Inflammatory macrophage (primary cell): Measurements from ENCODE around the gene ENDOG.

Experiments
- DNase-seq, 2 donors: peaks; one replicate each; pipeline ENCODE4 v3.0.0-alpha.2; 2020 to 2022

ENDOG gene

DNA sequence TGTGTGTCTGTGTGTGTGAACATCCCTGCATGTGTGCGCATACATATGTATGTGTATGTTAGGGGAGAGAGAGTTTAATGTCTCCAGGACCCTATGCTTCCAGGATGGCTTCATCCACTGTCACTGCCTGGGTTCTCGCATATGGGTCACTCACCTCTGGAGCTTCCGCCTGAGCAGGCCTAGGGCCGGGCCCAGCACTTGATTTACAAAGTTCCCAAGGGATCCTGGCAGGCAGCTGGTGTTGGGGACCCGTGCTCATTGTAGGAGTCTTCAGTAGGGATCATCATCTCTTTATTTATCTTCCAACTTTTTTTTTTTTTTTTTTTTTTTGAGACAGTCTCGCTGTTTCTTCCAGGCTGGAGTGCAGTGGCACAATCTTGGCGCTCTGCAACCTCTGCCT, 18.2 kb upstream of the ENDOG start:
- DNase-seq, result no peak

DNA sequence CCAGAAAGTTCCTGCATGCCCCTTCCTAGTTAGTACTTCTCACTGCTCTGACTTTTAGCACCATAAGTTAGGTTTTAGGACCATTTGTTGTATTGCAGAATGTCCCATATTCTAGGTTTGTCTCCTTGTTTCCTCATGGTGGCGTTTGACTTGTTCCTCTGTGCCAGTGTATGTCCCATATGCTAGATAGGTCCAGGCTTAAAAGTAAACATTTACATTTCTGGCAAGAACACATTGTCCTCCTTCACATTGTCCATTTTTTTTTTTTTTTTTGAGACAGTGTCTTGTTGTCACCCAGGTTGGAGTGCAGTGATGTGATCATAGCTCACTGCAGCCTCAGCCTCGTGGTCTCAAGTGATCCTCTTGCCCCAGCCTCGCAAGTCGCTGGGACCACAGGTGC, 15.8 kb upstream of the ENDOG start:
- DNase-seq, result no peak

GRCh38 chr9:128805661-128806060, 12.6 kb upstream of the ENDOG start:
- no peak for DNase-seq

DNA sequence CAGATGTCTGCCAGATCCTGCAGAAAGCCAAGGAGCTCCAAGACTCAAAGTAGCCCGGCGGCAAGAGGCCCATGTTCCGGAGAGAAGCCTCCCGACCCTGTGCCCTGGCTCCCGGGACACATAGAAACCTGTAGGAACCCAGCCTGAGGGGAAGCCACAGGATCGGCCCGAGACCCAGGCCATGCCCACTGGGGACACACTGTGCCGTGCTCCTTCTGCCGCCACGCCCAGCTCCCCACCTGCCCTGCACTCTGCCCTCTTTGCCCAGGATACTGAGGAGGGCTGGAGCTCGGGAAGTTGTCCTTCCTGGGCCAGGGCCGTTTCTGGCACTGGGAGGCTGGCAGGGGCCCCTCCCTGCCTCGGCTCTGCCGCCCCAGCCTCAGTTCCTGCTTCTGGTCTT, 10.5 kb upstream of the ENDOG start:
- no peak for DNase-seq

GRCh38 chr9:128808543-128808942, 9.8 kb upstream of the ENDOG start:
- no peak for DNase-seq

DNA sequence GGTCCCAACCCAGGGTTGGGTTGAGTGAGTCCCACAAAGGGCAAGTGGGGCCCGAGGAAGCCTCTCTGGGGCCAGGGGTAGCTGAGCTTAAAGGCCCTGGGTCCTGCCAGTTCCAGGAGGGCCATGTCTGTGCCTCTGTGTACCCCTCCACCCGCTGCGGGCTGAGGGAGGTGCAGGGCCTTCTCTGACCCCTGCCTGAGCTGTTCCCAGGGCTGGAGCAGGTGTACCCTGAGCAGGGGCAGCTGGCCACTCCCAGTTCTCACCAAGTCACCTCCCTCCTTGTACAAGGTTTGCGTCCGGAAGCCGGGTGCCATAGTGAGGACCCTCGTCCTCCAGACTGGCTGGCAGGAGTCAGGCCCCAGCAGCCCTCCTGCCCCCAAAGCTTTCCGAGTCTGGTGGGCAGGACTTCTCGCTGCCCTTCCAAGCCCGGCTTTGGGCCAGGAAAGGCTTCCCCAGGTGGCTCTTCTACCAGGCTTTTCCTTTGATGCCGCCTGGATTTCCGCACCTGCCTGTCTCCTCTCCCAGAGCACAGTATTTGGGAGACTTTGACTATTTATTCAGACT, 9.2 kb upstream of the ENDOG start:
- DNase-seq, result no peak

DNA sequence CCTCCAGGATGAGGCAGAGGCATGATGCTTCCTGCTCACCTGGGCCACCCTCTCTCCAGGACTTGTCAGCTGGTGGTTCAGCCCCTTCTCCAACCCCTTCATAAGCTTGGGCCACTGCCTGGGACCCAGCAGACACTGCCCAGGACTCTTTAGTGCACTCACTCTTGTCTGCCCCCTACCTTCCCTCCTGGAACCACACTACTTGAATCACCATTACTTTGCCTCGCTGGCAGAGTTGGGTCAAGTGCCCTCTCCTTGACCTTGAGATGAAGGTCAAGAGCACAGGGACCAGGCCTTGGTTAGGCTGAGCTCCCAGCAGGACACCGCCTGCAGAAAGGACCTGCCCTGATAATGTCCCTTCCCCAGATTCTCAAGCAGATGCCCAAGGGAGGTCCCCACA, 8.5 kb upstream of the ENDOG start:
- DNase-seq, result no peak

- no peak for DNase-seq
Measured at GRCh38 chr9:128810873-128811272, 7.4 kb upstream of the ENDOG start.

DNA sequence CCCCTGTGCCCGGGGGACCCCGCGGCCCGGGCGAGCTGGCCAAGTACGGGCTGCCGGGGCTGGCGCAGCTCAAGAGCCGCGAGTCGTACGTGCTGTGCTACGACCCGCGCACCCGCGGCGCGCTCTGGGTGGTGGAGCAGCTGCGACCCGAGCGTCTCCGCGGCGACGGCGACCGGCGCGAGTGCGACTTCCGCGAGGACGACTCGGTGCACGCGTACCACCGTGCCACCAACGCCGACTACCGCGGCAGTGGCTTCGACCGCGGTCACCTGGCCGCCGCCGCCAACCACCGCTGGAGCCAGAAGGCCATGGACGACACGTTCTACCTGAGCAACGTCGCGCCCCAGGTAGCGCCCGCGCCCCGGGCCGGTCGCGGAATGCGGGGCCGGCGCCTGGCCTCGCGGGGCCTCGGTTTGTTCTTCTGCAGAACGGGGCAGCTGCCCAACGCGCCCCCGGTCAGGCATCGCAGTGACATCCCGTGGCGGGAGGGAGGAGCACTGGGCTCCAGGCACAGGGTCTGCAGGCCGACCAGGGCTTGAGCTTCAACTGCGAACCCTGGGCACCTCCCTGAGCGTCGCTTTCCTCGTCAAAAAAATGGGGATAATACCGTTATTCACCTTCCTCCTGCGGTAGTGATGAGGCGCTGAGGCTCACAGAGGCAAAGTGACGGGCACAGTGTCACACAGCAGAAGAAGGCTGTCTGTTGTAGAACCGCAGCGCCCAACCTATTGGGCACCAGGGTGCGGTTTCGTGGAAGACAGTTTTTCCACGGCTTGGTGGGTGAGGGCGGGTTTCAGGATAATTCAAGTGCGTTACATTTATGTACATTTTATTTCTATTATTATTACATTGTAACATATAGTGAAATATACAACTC, 777 bp downstream of the ENDOG start:
- DNase-seq, result peak; percentile 5 to 44

DNA sequence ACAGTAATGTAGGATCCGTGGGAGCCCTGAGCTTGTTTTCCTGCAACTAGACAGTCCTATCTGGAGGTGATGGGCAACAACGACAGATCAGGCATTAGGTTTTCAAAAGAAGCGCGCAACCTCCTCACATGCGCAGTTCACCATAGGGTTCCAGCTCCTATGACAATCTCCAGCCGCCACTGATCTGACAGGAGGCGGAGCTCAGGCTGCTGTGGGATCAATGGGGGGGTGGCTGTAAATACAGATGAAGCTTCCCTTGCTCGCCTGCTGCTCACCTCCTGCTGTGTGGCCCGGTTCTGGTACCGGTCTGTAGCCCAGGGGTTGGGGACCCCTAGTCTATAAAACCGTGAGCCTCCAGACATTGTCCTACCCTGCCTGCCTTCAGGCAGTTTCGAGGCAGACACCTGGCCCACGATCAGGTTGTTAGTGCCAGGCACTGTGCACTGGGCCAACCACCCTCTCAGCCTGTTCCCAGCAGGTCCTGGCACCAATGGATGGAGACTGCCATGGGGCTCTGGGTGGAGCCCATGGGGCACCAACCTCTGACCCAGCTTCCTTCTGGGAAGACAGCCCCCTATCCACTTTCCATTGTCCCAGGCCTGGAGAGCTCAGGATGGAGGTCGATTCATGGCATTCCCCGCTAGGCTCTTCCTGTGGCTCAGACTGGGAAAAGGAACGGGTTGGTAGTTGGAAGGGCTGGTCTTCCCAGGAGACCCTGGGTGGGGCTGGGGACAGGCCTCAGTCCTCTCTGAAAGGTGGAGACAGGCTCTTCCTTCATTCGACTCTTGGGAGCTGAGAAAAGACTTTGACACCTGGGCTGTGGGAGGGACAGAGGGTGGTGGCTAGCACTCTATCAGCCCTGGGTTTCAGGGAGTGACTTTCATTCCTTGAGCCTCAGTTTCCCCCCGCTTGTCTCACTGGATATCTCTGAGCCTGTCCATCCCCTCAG, 1.7 kb downstream of the ENDOG start:
- no peak for DNase-seq

DNA sequence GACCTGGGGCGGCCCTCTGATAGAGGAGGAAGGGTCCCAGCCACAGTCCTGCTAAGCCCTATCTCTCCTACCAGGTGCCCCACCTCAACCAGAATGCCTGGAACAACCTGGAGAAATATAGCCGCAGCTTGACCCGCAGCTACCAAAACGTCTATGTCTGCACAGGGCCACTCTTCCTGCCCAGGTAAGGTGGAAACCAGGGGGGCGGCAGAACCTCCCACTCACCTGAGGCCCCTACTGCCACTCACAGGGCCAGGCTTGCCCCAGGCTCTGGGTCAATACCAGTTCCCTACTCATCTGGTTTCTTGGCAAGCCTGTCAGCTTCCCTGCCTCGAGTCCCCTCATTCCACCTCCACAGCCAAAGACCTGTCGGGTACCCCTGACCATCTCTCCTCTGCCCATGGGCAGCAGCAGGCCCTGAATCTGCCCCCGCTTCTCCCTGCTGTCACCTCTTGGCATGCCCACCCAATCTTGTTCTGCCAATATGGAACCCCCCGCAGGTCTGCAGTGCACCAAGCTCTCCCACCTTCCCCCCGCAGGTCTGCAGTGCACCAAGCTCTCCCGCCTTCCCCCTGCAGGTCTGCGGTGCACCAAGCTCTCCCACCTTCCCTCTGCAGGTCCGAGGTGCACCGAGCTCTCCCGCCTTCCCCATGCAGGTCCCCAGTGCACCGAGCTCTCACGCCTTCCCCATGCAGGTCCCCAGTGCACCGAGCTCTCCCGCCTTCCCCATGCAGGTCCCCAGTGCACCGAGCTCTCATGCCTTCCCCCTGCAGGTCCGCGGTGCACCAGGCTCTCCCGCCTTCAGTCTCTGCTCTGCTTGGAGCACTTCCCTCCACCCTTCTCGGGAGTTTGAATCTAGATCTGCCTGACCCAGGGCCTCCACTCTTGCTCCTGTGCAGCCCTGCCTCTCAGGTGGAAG, 2.6 kb downstream of the ENDOG start:
- DNase-seq, result no peak

DNA sequence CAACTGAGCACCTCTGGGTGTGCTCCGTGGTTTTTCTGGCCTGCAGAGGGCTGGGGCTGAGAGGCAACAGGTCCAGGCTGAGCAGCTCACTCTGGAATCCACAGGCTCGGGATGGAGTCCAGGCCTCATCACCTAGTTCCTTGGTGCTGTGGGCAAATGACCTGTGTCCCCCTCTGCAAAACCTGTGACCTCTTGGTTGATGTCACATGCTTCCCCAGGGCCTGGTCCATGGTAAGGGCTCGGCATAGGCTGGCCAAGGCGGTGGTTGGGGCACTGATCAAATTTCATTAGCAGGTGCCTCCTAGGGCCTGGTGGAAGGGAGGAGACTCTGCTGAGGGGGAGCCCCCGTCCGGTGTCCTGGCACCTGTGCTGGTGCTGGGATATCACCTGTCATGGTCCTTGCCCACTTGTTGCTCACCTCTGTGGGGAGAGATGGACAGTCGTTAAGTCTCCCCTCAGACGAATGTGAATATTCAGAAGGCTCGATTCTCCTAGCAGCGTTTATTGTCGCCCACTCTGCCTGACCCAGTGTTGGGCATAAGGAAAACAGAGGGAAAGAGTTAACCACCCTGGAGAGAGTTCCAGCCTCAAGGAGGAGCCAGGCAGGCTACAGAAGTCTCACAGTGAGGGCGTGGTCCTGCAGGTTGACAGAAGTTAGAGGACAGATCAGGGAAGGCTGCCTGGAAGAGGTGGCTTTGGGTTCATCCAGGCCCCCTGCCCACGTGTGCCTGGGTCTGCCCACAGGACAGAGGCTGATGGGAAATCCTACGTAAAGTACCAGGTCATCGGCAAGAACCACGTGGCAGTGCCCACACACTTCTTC, 3.5 kb downstream of the ENDOG start:
- DNase-seq, result no peak

DNA sequence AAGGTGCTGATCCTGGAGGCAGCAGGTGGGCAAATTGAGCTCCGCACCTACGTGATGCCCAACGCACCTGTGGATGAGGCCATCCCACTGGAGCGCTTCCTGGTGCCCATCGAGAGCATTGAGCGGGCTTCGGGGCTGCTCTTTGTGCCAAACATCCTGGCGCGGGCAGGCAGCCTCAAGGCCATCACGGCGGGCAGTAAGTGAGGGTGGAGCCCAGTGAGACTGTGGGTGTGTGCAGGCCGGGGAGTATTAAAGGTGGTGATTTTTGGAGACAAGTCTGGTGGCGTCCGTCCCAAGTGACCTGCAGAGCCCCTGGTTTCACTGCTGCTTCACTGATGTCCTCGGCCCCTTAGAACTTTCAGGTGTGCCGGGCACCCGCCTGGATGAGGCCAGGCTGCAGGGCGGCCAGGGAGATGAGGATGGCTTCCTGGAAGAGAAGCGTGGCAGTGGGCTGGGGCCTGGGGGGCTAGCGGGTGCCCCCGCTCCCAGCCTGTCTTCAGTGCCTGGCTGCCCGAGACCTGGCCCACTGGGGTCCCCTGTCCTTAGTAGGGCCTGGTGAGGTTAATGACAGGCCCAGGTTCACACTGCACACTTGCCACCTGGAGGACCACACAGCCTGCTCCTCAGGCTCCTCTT, 4.2 kb downstream of the ENDOG start:
- no peak for DNase-seq

- DNase-seq, result no peak
Measured at GRCh38 chr9:128823362-128823902, 5.1 kb downstream of the ENDOG start.

DNA sequence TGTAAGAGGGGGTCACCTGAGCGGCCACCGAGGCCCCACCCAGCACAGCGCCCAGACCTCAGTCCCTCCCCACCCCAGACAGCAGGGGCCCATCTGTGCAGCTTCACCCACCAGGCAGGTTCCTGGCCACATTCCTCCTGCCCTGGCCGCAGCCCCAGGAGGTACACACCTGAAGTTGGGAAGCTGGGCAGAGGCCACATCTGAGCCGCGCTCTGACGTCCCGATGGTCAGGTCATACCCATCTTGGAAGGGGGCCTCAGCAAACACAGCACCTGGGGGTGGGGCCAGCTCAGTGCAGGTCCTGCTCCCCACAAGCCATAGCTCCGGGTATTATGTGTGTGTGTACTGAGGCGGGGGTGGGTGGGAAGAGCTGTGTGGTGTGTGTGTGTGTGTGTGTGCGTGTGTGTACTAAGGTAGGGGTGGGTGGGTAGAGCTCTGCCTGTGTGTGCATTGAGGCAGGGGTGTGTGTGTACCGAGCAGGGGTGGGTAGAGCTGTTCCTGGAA, 5.7 kb downstream of the ENDOG start:
- DNase-seq, result no peak

DNA sequence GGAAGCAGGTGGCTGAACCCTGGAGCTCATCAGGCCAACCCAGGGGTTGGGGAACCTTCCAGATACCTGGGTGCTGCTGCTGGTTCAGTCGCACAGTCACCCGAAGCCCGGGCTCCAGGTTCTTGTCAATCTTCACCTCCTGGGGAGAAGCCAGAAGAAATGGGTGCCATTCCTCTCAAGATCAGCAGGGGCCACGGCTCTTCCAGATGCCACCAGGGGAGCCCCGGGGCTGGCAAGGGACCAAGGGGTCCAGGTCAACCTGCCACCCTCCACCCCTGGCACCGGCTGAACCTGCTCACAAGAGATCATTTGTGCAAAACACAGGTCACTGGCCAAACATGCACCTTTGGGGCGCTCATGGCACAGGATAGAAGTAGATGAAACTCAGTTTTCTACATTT, 6.6 kb downstream of the ENDOG start:
- DNase-seq, result no peak

- no peak for DNase-seq
Measured at GRCh38 chr9:128825923-128826700, 7.8 kb downstream of the ENDOG start.

DNA sequence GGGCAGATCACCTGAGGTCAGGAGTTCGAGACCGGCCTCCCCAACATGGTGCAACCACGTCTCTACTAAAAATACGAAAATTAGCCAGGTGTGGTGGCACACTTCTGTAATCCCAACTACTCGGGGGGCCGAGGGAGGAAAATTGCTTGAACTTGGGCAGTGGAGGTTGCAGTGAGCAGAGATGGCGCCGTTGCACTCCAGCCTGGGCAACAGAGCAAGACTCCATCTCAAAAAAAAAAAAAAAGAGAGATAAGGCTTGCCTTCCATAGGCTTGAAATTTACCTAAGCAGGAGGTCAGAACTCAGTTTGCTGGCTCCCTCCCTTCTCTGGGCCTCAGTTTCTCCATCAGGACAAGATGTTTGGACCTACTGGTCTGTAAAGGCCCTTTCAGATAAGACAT, 10.0 kb downstream of the ENDOG start:
- no peak for DNase-seq

DNA sequence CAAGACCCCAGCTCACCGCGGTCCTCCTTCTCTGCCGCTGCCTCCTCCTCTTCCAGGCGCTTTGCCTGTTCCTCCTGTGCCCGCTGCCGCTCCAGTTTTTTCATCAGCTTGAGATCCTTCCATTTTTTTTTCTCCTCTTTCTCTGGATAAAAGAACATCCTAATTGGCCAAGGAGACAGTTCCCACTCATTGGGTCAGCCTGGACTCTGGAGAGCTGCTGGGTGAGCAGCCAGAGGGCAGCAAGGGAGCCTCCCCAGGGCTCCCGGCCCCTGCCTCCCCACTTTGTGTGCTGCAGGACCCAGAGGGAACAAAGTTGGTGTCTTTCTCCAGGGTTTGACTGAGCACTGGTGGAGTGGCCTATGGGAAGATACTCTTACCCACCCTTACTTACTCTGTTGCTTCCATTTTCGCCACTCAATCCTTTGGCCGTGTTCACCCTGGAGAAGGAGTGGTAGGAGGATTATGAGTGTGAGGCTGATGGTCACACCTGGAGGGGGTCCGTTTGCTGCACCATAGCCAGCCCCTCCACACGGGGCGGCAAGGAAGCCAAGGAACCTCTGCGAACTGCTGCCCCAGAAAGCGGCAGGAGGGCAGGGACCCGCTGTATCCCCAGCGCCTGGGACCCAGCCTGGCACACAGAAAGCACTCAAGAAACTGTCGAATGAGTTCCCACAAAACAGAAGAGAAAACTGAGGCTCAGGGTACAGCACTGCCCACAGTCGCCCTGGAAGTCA, 10.6 kb downstream of the ENDOG start:
- DNase-seq, result no peak
